ENCODE results near the gene SUN1.

DNA sequence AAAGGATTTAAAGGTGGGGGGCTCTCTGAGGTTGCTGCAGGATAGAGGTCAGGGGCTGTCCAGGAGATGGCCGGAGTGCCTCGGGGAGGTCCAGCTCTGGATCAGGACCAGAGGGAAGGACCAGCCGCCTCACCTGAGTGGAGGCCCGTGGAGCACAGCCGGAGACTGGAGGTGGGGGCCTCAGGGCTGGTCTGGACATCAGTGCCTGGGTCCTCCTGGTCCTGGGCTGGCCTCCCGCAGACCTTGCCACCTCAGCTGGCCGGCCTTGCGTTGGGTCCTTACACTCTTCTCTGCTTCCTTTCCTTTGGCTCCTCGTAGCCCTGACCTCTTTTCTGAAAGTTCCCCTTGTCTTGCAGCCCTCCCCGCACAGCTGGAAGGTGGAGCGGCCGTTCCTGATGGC is 2.0 kb downstream of the SUN1 start:
- TF ChIP-seq, protein P1, sequence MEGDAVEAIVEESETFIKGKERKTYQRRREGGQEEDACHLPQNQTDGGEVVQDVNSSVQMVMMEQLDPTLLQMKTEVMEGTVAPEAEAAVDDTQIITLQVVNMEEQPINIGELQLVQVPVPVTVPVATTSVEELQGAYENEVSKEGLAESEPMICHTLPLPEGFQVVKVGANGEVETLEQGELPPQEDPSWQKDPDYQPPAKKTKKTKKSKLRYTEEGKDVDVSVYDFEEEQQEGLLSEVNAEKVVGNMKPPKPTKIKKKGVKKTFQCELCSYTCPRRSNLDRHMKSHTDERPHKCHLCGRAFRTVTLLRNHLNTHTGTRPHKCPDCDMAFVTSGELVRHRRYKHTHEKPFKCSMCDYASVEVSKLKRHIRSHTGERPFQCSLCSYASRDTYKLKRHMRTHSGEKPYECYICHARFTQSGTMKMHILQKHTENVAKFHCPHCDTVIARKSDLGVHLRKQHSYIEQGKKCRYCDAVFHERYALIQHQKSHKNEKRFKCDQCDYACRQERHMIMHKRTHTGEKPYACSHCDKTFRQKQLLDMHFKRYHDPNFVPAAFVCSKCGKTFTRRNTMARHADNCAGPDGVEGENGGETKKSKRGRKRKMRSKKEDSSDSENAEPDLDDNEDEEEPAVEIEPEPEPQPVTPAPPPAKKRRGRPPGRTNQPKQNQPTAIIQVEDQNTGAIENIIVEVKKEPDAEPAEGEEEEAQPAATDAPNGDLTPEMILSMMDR (IDR thresholded peaks at IDR 0.05): no peak
- no peak for TF ChIP-seq TCF12 (IDR thresholded peaks at IDR 0.05)
- no peak for TF ChIP-seq JUND (IDR thresholded peaks at IDR 0.05)
- TF ChIP-seq RAD21 (IDR thresholded peaks at IDR 0.05; ENCODE audit: low read length): no peak
- TF ChIP-seq, protein P2, sequence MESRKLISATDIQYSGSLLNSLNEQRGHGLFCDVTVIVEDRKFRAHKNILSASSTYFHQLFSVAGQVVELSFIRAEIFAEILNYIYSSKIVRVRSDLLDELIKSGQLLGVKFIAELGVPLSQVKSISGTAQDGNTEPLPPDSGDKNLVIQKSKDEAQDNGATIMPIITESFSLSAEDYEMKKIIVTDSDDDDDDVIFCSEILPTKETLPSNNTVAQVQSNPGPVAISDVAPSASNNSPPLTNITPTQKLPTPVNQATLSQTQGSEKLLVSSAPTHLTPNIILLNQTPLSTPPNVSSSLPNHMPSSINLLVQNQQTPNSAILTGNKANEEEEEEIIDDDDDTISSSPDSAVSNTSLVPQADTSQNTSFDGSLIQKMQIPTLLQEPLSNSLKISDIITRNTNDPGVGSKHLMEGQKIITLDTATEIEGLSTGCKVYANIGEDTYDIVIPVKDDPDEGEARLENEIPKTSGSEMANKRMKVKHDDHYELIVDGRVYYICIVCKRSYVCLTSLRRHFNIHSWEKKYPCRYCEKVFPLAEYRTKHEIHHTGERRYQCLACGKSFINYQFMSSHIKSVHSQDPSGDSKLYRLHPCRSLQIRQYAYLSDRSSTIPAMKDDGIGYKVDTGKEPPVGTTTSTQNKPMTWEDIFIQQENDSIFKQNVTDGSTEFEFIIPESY (IDR thresholded peaks at IDR 0.05; ENCODE audit: borderline replicate concordance, low read depth): no peak
- TF ChIP-seq TAF1 (IDR thresholded peaks at IDR 0.05; ENCODE audit: borderline replicate concordance, low read depth, low read length): no peak
- no peak for TF ChIP-seq GATA2 (CRISPR knock-in tag; IDR thresholded peaks at IDR 0.05)
- TF ChIP-seq SMC3 (IDR thresholded peaks at IDR 0.05; ENCODE audit: low read depth, low read length): no peak
- no peak for TF ChIP-seq EP300 (IDR thresholded peaks at IDR 0.05; ENCODE audit: borderline replicate concordance in 1 of 2, low read depth in 1 of 2, low read length in 1 of 2)
- TF ChIP-seq USF1 (IDR thresholded peaks at IDR 0.05; ENCODE audit: borderline replicate concordance, low read depth): no peak
- TF ChIP-seq POLR2AphosphoS5 (IDR thresholded peaks at IDR 0.05; ENCODE audit: low read depth, low read length): no peak
- TF ChIP-seq EZH2phosphoT487 (IDR thresholded peaks at IDR 0.05; ENCODE audit: borderline replicate concordance, low read depth): no peak
- no peak for TF ChIP-seq SIN3A (IDR thresholded peaks at IDR 0.05; ENCODE audit: borderline replicate concordance, low read depth, low read length)
- TF ChIP-seq, protein P3, sequence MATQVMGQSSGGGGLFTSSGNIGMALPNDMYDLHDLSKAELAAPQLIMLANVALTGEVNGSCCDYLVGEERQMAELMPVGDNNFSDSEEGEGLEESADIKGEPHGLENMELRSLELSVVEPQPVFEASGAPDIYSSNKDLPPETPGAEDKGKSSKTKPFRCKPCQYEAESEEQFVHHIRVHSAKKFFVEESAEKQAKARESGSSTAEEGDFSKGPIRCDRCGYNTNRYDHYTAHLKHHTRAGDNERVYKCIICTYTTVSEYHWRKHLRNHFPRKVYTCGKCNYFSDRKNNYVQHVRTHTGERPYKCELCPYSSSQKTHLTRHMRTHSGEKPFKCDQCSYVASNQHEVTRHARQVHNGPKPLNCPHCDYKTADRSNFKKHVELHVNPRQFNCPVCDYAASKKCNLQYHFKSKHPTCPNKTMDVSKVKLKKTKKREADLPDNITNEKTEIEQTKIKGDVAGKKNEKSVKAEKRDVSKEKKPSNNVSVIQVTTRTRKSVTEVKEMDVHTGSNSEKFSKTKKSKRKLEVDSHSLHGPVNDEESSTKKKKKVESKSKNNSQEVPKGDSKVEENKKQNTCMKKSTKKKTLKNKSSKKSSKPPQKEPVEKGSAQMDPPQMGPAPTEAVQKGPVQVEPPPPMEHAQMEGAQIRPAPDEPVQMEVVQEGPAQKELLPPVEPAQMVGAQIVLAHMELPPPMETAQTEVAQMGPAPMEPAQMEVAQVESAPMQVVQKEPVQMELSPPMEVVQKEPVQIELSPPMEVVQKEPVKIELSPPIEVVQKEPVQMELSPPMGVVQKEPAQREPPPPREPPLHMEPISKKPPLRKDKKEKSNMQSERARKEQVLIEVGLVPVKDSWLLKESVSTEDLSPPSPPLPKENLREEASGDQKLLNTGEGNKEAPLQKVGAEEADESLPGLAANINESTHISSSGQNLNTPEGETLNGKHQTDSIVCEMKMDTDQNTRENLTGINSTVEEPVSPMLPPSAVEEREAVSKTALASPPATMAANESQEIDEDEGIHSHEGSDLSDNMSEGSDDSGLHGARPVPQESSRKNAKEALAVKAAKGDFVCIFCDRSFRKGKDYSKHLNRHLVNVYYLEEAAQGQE (IDR thresholded peaks at IDR 0.05; ENCODE audit: low read depth, low read length): no peak
